GM12878 (cell line): ENCODE measurements around the gene CLIC5. TPM values are rescaled to one million over a fixed set of nuclear protein-coding genes. Genes with fewer than 3 reads are reported as not detected.

Source experiments
- ATAC-seq: fragments of 200-7000 bp; cut with Tn5 transposase; 3 replicates; pipeline ENCODE4 v1.9.1; 2020; ENCODE audit warnings: mild to moderate bottlenecking, moderate library complexity
- BruUV-seq: library from RNA; stranded (reverse); fragments of 400-500 nt; replicated peaks from 2 replicates; lab custom pipeline; 2021; lab: Mats Ljungman, UMichigan
- CTCF ChIA-PET: fragments of 300-600 bp; sonication (Branson Sonifier 250); formaldehyde crosslinking; extraction: SDS; loops from one replicate; lab custom pipeline; 2021; ENCODE audit warnings: inconsistent platforms; lab: Yijun Ruan, JAX
- POLR2A ChIA-PET: fragments of 350-600 bp; formaldehyde crosslinking; extraction: SDS; loops from one replicate; lab custom pipeline; 2021; ENCODE audit warnings: inconsistent platforms; lab: Charles Lee
- RAD21 ChIA-PET: fragments of 300-600 bp; sonication (Branson Sonifier 250); formaldehyde crosslinking; loops from one replicate; lab custom pipeline; 2023; ENCODE audit warnings: antibody characterized with exemption; ENCODE audit not compliant: unreplicated experiment; lab: Charles Lee
- SMC1A ChIA-PET: fragments of 300-600 bp; sonication (Branson Sonifier 250); formaldehyde crosslinking; loops from one replicate; lab custom pipeline; 2023; ENCODE audit not compliant: unreplicated experiment, uncharacterized antibody; lab: Charles Lee
- DNase-seq: peaks from one replicate; pipeline ENCODE4 v3.0.0-alpha.2; 2011; ENCODE audit warnings: low read depth, low spot score
- FAIRE-seq: peaks from 3 replicates; lab custom pipeline; 2011; peaks lifted over from hg19 to GRCh38; lab: Jason Lieb, UNC
- H2AFZ ChIP-seq: 2 replicates; pipeline ENCODE4 v1.6.0; 2011; ENCODE audit warnings: low read depth, low read length, control low read depth; ENCODE audit not compliant: control insufficient read depth
- H3K27ac ChIP-seq: 2 replicates; pipeline ENCODE4 v1.5.1; 2011; ENCODE audit warnings: control low read depth; ENCODE audit not compliant: control insufficient read depth, insufficient read depth
- H3K27me3 ChIP-seq, 2 experiments: replicated peaks in 1 of 2; 2 replicates each; pipeline versions ENCODE4 v1.6.0 to v1.6.1; 2011; ENCODE audit warnings: low read length in 1 of 2; ENCODE audit not compliant: control insufficient read depth in 2 of 2, insufficient read depth in 2 of 2
- H3K36me3 ChIP-seq, 2 experiments: 2 replicates each; pipeline ENCODE4 v1.5.1; 2011; ENCODE audit warnings: low read length in 1 of 2; ENCODE audit not compliant: control insufficient read depth in 2 of 2, insufficient read depth in 2 of 2
- H3K4me1 ChIP-seq: 2 replicates; pipeline ENCODE4 v1.6.1; 2011; ENCODE audit warnings: mild to moderate bottlenecking, low read length, moderate library complexity, mixed read lengths; ENCODE audit not compliant: control insufficient read depth, insufficient read depth
- H3K4me2 ChIP-seq: 2 replicates; pipeline ENCODE4 v1.6.0; 2011; ENCODE audit warnings: control low read depth; ENCODE audit not compliant: control insufficient read depth, insufficient read depth
- H3K4me3 ChIP-seq: fragments of 200-600 bp; sonication (generic); 2 replicates; pipeline ENCODE4 v1.5.1; 2016
- H3K79me2 ChIP-seq: 2 replicates; pipeline ENCODE4 v1.6.0; 2011; ENCODE audit warnings: low read length; ENCODE audit not compliant: control insufficient read depth, insufficient read depth
- H3K9ac ChIP-seq: 2 replicates; pipeline ENCODE4 v1.8.0; 2011; ENCODE audit warnings: low read length, control low read depth, mixed read lengths; ENCODE audit not compliant: control insufficient read depth, insufficient read depth
- H3K9me3 ChIP-seq: replicated peaks from 3 replicates; pipeline ENCODE4 v1.5.1; 2011; ENCODE audit warnings: mild to moderate bottlenecking, low read length; ENCODE audit not compliant: control insufficient read depth, insufficient read depth
- H4K20me1 ChIP-seq: 2 replicates; pipeline ENCODE4 v1.6.0; 2011; ENCODE audit not compliant: control insufficient read depth, insufficient read depth
- ATF2 ChIP-seq: IDR thresholded peaks from 2 replicates; pipeline ENCODE4 v1.6.1; 2012; ENCODE audit warnings: low read length, inconsistent platforms
- BCLAF1 ChIP-seq: fragments of 450-650 bp; IDR thresholded peaks from 2 replicates; pipeline ENCODE4 v1.6.1; 2017; ENCODE audit warnings: antibody characterized with exemption, mild to moderate bottlenecking, moderate library complexity
- HDGF ChIP-seq: fragments of 450-650 bp; IDR thresholded peaks from 2 replicates; pipeline ENCODE4 v1.6.1; 2016; ENCODE audit warnings: antibody characterized with exemption
- HSF1 ChIP-seq: fragments of 150-350 bp; IDR thresholded peaks from 2 replicates; pipeline ENCODE4 v1.6.1; 2014; ENCODE audit warnings: mild to moderate bottlenecking, low read depth, low read length
- MTA2 ChIP-seq: fragments of 450-650 bp; IDR thresholded peaks from 2 replicates; pipeline ENCODE4 v1.6.1; 2016; ENCODE audit warnings: low read depth, mild to moderate bottlenecking, moderate library complexity
- NFIC ChIP-seq: IDR thresholded peaks from 2 replicates; pipeline ENCODE4 v1.6.1; 2012; ENCODE audit warnings: low read depth, mild to moderate bottlenecking, inconsistent platforms, low read length, moderate library complexity
- NFXL1 ChIP-seq: fragments of 450-650 bp; IDR thresholded peaks from 2 replicates; pipeline ENCODE4 v1.6.1; 2017; ENCODE audit warnings: antibody characterized with exemption, mild to moderate bottlenecking, borderline replicate concordance
- NRF1 ChIP-seq: conservative IDR thresholded peaks from 2 replicates; pipeline ENCODE4 v1.6.1; 2011; ENCODE audit warnings: mild to moderate bottlenecking, low read depth, low read length, improper control_type of control experiment
- PAX5 ChIP-seq: IDR thresholded peaks from 2 replicates; pipeline ENCODE4 v1.6.1; 2011; ENCODE audit warnings: low read depth, low read length, borderline replicate concordance
- POLR2A ChIP-seq: IDR thresholded peaks from 2 replicates; pipeline ENCODE4 v1.6.1; 2011; ENCODE audit warnings: low read depth, mild to moderate bottlenecking, low read length
- TCF3 ChIP-seq: IDR thresholded peaks from 2 replicates; pipeline ENCODE4 v1.6.1; 2012; ENCODE audit warnings: low read depth, mild to moderate bottlenecking, low read length, borderline replicate concordance; ENCODE audit not compliant: insufficient read depth
- ZBED1 ChIP-seq: IDR thresholded peaks from 2 replicates; pipeline ENCODE4 v1.6.1; 2016; ENCODE audit warnings: borderline replicate concordance
- ZBTB33 ChIP-seq: fragments of 450-650 bp; IDR thresholded peaks from 2 replicates; pipeline ENCODE4 v1.6.1; 2017; ENCODE audit warnings: mild to moderate bottlenecking
- ZNF207 ChIP-seq: fragments of 450-650 bp; IDR thresholded peaks from 2 replicates; pipeline ENCODE4 v1.6.1; 2014; ENCODE audit warnings: antibody characterized with exemption, mild to moderate bottlenecking, borderline replicate concordance
- WGBS: methylation state at CpG from one replicate; pipeline ENCODE4 v1.1.6; 2016; ENCODE audit warnings: low lambda C conversion rate; ENCODE audit not compliant: insufficient replicate concordance, insufficient coverage; ENCODE audit errors: missing lambda C conversion rate; 5-methylcytosine and 5-hydroxymethylcytosine counted together
- in situ Hi-C: fragments of 300-500 bp; cut with MboI; formaldehyde crosslinking; loops from 9 replicates; pipeline ENCODE4 v1.14.3; 2018; ENCODE audit warnings: mixed read lengths
- intact Hi-C: fragments of 100-400 bp; cut with micrococcal nuclease; formaldehyde crosslinking; loops from one replicate; pipeline ENCODE4 v1.14.2; 2022; ENCODE audit not compliant: unreplicated experiment
- polyA plus RNA-seq, 11 experiments: library from polyadenylated mRNA; depleted of rRNA in 4 of 11; unstranded in 6 of 11; stranded (reverse) in 5 of 11; fragments of >200 nt; fragmentation: Nextera tagmentation in 4 of 11; fragmentation: Illumina TruSeq in 1 of 11; extraction: Ambion mirVana in 4 of 11; extraction: Trizol in 1 of 11; gene quantifications; 1 replicate in 1 of 11; 2 replicates in 10 of 11; pipeline versions ENCODE4 v1.2.1 to v1.2.3, GENCODE V29; 2011 to 2016; ENCODE audit warnings: inconsistent platforms in 2 of 11, missing spikeins in 2 of 11, low read depth in 1 of 11
- total RNA-seq, 4 experiments: library from RNA; depleted of rRNA in 3 of 4; stranded (reverse); fragments of >200 nt in 3 of 4; fragmentation: Illumina TruSeq in 1 of 4; extraction: Trizol in 1 of 4; gene quantifications; 2 replicates each; pipeline versions ENCODE4 v1.2.1 to v1.2.3, GENCODE V29; 2013 to 2021

Gene CLIC5
- total and polyA plus RNA-seq, 10 of the 15 experiments (the other 5 are each of a cell fraction or from before 2014, with no cell fraction given) = 0.01 to 0.08 (median 0.02) TPM; not detected in 7

GRCh38 chr6:45916692-45917091 is 99.0 kb downstream of the CLIC5 start:
- ATAC-seq (no peak), DNase-seq (no peak), FAIRE-seq (no peak)
- intact Hi-C loops = no loop called here
- H3K9ac ChIP-seq = no peak overlapping the region
- ChIA-PET CTCF (no interaction called here), RAD21 (interaction anchor here (0.6 kb wide), 1 partner anchor 12 kb away, joined by 4 read pairs; no protein-coding TSS in a partner anchor), POLR2A (no interaction called here), SMC1A (no interaction called here)
- peaks cover 11% of the 10 kb centered on the region for H3K4me1 ChIP-seq
- H3K27ac ChIP-seq = no peak overlapping the region
- WGBS = 39% methylated on average over 5 of the region's 5 CpGs
- BruUV-seq = no TSS peak
- H2AFZ ChIP-seq = no peak overlapping the region
- no peak overlapping the region for H3K4me3 ChIP-seq
- H3K4me2 ChIP-seq = no peak overlapping the region
- no peaks in the 10 kb centered on the region for H3K9me3 ChIP-seq
- no peaks in the 10 kb centered on the region for H4K20me1 ChIP-seq
- H3K79me2 ChIP-seq = no peaks in the 10 kb centered on the region
- H3K27me3 ChIP-seq = no peaks in the 10 kb centered on the region; a peak in 1 of 4 replicates
- in situ Hi-C loops = no loop called here
- H3K36me3 ChIP-seq = no peaks in the 10 kb centered on the region
- no peak for TF ChIP-seq PAX5
- TF ChIP-seq ZBED1 = no peak
- TF ChIP-seq ZBTB33 = no peak
- TF ChIP-seq NRF1 = no peak
- no peak for TF ChIP-seq MTA2
- no peak for TF ChIP-seq BCLAF1
- TF ChIP-seq ZNF207 = no peak
- TF ChIP-seq ATF2 = no peak
- no peak for TF ChIP-seq POLR2A
- no peak for TF ChIP-seq HSF1
- TF ChIP-seq TCF3 = no peak
- no peak for TF ChIP-seq NFXL1
- TF ChIP-seq HDGF = no peak
- no peak for TF ChIP-seq NFIC
